ENCODE data around the gene SRM.

- TF ChIP-seq, protein P1, sequence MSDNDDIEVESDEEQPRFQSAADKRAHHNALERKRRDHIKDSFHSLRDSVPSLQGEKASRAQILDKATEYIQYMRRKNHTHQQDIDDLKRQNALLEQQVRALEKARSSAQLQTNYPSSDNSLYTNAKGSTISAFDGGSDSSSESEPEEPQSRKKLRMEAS (IDR thresholded peaks at IDR 0.05): no peak
- TF ChIP-seq HNF4G (IDR thresholded peaks at IDR 0.05): no peak
- TF ChIP-seq, protein P2, sequence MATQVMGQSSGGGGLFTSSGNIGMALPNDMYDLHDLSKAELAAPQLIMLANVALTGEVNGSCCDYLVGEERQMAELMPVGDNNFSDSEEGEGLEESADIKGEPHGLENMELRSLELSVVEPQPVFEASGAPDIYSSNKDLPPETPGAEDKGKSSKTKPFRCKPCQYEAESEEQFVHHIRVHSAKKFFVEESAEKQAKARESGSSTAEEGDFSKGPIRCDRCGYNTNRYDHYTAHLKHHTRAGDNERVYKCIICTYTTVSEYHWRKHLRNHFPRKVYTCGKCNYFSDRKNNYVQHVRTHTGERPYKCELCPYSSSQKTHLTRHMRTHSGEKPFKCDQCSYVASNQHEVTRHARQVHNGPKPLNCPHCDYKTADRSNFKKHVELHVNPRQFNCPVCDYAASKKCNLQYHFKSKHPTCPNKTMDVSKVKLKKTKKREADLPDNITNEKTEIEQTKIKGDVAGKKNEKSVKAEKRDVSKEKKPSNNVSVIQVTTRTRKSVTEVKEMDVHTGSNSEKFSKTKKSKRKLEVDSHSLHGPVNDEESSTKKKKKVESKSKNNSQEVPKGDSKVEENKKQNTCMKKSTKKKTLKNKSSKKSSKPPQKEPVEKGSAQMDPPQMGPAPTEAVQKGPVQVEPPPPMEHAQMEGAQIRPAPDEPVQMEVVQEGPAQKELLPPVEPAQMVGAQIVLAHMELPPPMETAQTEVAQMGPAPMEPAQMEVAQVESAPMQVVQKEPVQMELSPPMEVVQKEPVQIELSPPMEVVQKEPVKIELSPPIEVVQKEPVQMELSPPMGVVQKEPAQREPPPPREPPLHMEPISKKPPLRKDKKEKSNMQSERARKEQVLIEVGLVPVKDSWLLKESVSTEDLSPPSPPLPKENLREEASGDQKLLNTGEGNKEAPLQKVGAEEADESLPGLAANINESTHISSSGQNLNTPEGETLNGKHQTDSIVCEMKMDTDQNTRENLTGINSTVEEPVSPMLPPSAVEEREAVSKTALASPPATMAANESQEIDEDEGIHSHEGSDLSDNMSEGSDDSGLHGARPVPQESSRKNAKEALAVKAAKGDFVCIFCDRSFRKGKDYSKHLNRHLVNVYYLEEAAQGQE (IDR thresholded peaks at IDR 0.05): no peak
These were observed 5.1 kb upstream of the SRM start for GRCh38 chr1:11064942-11065341.

All from liver (tissue), 2 donors.